Muscle layer of duodenum (tissue), 2 donors: ENCODE measurements around the gene TMC1.

Experiments
- H3K27ac ChIP-seq: one replicate; pipeline ENCODE4 v1.7.0; 2013; ENCODE audit warnings: mild to moderate bottlenecking, low read length
- H3K27me3 ChIP-seq: one replicate; pipeline ENCODE4 v1.7.0; 2013; ENCODE audit warnings: low read depth, mild to moderate bottlenecking, control low read depth, low read length
- H3K36me3 ChIP-seq, 2 donors: one replicate each; pipeline ENCODE4 v1.7.0; 2013; ENCODE audit warnings: low read length in 2 of 2, control low read depth in 1 of 2, mild to moderate bottlenecking in 1 of 2; ENCODE audit not compliant: insufficient read depth in 2 of 2, control insufficient read depth in 1 of 2
- H3K4me1 ChIP-seq, 2 donors: one replicate each; pipeline ENCODE4 v1.7.0; 2013; ENCODE audit warnings: low read length in 2 of 2, mild to moderate bottlenecking in 2 of 2, control low read depth in 1 of 2, moderate library complexity in 1 of 2; ENCODE audit not compliant: insufficient read depth in 2 of 2, control insufficient read depth in 1 of 2
- H3K4me3 ChIP-seq, 2 donors: one replicate each; pipeline ENCODE4 v1.7.0; 2013; ENCODE audit warnings: low read length in 2 of 2, low read depth in 1 of 2, mild to moderate bottlenecking in 1 of 2
- H3K9me3 ChIP-seq, 2 donors: one replicate each; pipeline ENCODE4 v1.7.0; 2013; ENCODE audit warnings: low read length in 2 of 2, control low read depth in 1 of 2, mild to moderate bottlenecking in 1 of 2; ENCODE audit not compliant: control insufficient read depth in 1 of 2
- donor health status: healthy.

The TMC1 gene

GRCh38 chr9:72749276-72749675 lies 227.9 kb downstream of the TMC1 start:
- Histone ChIP-seq H3K4me1 (no peaks in the 10 kb centered on the region), H3K36me3 (no peaks in the 10 kb centered on the region), H3K27me3 (no peaks in the 10 kb centered on the region), H3K4me3 (no peak overlapping the region), H3K27ac (no peak overlapping the region), H3K9me3 (no peaks in the 10 kb centered on the region)

GRCh38 chr9:72751541-72751940 lies 230.1 kb downstream of the TMC1 start:
- Histone ChIP-seq H3K4me3 (no peak overlapping the region), H3K36me3 (no peaks in the 10 kb centered on the region), H3K27me3 (no peaks in the 10 kb centered on the region), H3K9me3 (no peaks in the 10 kb centered on the region), H3K4me1 (no peaks in the 10 kb centered on the region), H3K27ac (no peak overlapping the region)

- Histone ChIP-seq H3K27ac (no peak overlapping the region), H3K27me3 (no peaks in the 10 kb centered on the region), H3K4me3 (no peak overlapping the region), H3K36me3 (no peaks in the 10 kb centered on the region), H3K4me1 (no peaks in the 10 kb centered on the region), H3K9me3 (no peaks in the 10 kb centered on the region)
Observed at GRCh38 chr9:72753266-72753893, 232.0 kb downstream of the TMC1 start.

- Histone ChIP-seq H3K4me1 (no peaks in the 10 kb centered on the region), H3K27ac (no peak overlapping the region), H3K36me3 (no peaks in the 10 kb centered on the region), H3K9me3 (no peaks in the 10 kb centered on the region), H3K27me3 (no peaks in the 10 kb centered on the region), H3K4me3 (no peak overlapping the region)
Observed at GRCh38 chr9:72755836-72756235, 234.4 kb downstream of the TMC1 start.

- no peaks in the 10 kb centered on the region for H3K4me1 ChIP-seq
- no peak overlapping the region for H3K27ac ChIP-seq
- no peaks in the 10 kb centered on the region for H3K27me3 ChIP-seq
- H3K4me3 ChIP-seq = no peak overlapping the region
- no peaks in the 10 kb centered on the region for H3K36me3 ChIP-seq
- H3K9me3 ChIP-seq = no peaks in the 10 kb centered on the region
Observed at GRCh38 chr9:72758944-72759343, 237.5 kb downstream of the TMC1 start.

GRCh38 chr9:72763022-72763421 lies 241.6 kb downstream of the TMC1 start:
- H3K27me3 ChIP-seq = no peaks in the 10 kb centered on the region

GRCh38 chr9:72769546-72769945 lies 248.1 kb downstream of the TMC1 start:
- Histone ChIP-seq H3K36me3 (no peaks in the 10 kb centered on the region), H3K9me3 (no peaks in the 10 kb centered on the region), H3K4me3 (no peak overlapping the region), H3K27me3 (no peaks in the 10 kb centered on the region), H3K27ac (no peak overlapping the region), H3K4me1 (no peaks in the 10 kb centered on the region)

More at GRCh38 chr9:72763022-72763421, 241.6 kb downstream of the TMC1 start:
- Histone ChIP-seq H3K27ac (no peak overlapping the region), H3K4me1 (no peaks in the 10 kb centered on the region), H3K36me3 (no peaks in the 10 kb centered on the region), H3K4me3 (no peak overlapping the region), H3K9me3 (no peaks in the 10 kb centered on the region)

- Histone ChIP-seq H3K9me3 (no peaks in the 10 kb centered on the region), H3K36me3 (no peaks in the 10 kb centered on the region), H3K4me1 (no peaks in the 10 kb centered on the region), H3K4me3 (no peak overlapping the region), H3K27me3 (no peaks in the 10 kb centered on the region), H3K27ac (no peak overlapping the region)
Observed at GRCh38 chr9:72772661-72773060, 251.3 kb downstream of the TMC1 start.

GRCh38 chr9:72773570-72773969 lies 252.2 kb downstream of the TMC1 start:
- Histone ChIP-seq H3K27me3 (no peaks in the 10 kb centered on the region), H3K36me3 (no peaks in the 10 kb centered on the region), H3K4me1 (no peaks in the 10 kb centered on the region), H3K4me3 (no peak overlapping the region), H3K9me3 (no peaks in the 10 kb centered on the region), H3K27ac (no peak overlapping the region)

- H3K27ac ChIP-seq = no peak overlapping the region
- no peaks in the 10 kb centered on the region for H3K4me1 ChIP-seq
- no peaks in the 10 kb centered on the region for H3K36me3 ChIP-seq
- H3K4me3 ChIP-seq = no peak overlapping the region
- H3K27me3 ChIP-seq = no peaks in the 10 kb centered on the region
- no peaks in the 10 kb centered on the region for H3K9me3 ChIP-seq
Observed at GRCh38 chr9:72775570-72775969, 254.2 kb downstream of the TMC1 start.

- Histone ChIP-seq H3K27ac (no peak overlapping the region), H3K9me3 (peaks cover 0 to 2% of the 10 kb centered on the region in 2 donors), H3K4me3 (no peak overlapping the region), H3K27me3 (no peaks in the 10 kb centered on the region), H3K36me3 (no peaks in the 10 kb centered on the region), H3K4me1 (no peaks in the 10 kb centered on the region)
Observed at GRCh38 chr9:72779614-72780013, 258.2 kb downstream of the TMC1 start.

- Histone ChIP-seq H3K36me3 (no peaks in the 10 kb centered on the region), H3K4me3 (no peak overlapping the region), H3K9me3 (peaks cover 0 to 2% of the 10 kb centered on the region in 2 donors), H3K27me3 (no peaks in the 10 kb centered on the region), H3K27ac (no peak overlapping the region), H3K4me1 (no peaks in the 10 kb centered on the region)
Observed at GRCh38 chr9:72786948-72787347, 265.5 kb downstream of the TMC1 start.
